HEK293T (cell line): ENCODE measurements around the gene ANP32B.
"Not testable (repeated sequence)": the region's sequence is repeated elsewhere in the genome, so short reads cannot be mapped to it uniquely, and the experiment has no call there.

ENCODE experiments used
- CTBP1 ChIP-seq: fragments of 450-650 bp; IDR thresholded peaks from 2 replicates; pipeline ENCODE4 v1.6.1; 2016; ENCODE audit warnings: borderline replicate concordance
- SUZ12 ChIP-seq: fragments of 450-650 bp; IDR thresholded peaks from 2 replicates; pipeline ENCODE4 v1.6.1; 2016; ENCODE audit warnings: mild to moderate bottlenecking

- not testable (repeated sequence) for TF ChIP-seq CTBP1, SUZ12
These were observed 37.7 kb upstream of the ANP32B start for GRCh38 chr9:97945470-97945869.
